HG03196 (cell line): ENCODE measurements around the gene RARA.
"Not testable (repeated sequence)": the region's sequence is repeated elsewhere in the genome, so short reads cannot be mapped to it uniquely, and the experiment has no call there.

Experiments used
- ATAC-seq: cut with Tn5 transposase; IDR thresholded peaks from one replicate; pipeline ENCODE4 v1.9.1; 2021; ENCODE audit not compliant: unreplicated experiment

The RARA gene

GRCh38 chr17:40355804-40356758 is 47.1 kb downstream of the RARA start:
- ATAC-seq = no peak

GRCh38 chr17:40356990-40357881 is 48.3 kb downstream of the RARA start:
- no peak for ATAC-seq

DNA sequence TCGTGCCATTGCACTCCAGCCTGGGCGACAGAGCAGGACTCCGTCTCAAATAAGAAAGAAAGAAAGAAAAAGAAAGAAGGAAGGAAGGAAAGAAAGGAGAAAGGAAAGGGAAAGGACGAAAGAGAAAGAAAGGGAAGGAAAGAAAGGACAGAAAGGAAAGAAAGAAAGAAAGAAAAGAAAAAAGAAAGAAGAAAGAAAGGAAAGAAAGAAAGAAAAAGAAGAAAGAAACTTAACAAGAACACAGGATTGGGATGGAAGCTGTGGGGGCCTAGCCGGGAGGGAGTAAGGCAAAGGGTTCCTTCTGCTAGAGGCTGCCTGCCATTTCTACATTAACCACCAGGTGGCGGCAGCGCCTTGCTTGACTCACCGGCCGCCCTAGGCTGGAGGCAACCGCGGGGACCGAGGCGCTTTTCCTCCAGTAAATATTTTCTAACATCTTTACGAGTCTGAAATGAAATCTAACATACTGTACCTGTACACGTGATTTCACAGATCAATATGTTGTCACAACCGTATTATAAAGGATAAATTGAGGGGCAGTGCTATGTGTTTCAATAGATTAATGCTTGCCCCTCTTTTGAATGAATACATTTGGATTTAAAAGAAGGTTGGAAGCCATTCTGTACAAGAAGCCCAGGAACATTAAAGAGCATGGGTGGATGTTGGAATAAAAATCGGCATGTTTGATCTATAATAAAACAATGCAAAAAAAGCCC is 49.5 kb downstream of the RARA start:
- peak; percentile 49 for ATAC-seq

DNA sequence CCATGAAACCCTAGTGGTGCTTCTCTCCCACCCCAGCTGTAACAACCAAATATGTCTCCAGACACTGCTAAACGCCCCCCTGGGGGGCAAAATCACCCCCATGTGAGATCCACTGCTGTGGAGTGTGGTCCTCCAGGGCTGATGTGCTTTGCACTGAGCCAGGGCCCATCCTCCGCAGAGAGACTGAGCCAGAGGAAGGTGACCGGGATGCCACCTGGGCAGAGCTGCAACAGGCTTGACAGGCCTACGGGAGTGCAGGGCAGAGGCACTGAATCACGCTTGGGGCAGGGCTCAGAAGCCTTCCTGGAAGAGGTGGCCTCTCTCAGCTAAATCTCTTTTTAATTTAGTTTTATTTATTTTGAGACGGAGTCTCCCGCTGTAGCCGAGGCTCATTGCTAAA is 51.1 kb downstream of the RARA start:
- no peak for ATAC-seq

DNA sequence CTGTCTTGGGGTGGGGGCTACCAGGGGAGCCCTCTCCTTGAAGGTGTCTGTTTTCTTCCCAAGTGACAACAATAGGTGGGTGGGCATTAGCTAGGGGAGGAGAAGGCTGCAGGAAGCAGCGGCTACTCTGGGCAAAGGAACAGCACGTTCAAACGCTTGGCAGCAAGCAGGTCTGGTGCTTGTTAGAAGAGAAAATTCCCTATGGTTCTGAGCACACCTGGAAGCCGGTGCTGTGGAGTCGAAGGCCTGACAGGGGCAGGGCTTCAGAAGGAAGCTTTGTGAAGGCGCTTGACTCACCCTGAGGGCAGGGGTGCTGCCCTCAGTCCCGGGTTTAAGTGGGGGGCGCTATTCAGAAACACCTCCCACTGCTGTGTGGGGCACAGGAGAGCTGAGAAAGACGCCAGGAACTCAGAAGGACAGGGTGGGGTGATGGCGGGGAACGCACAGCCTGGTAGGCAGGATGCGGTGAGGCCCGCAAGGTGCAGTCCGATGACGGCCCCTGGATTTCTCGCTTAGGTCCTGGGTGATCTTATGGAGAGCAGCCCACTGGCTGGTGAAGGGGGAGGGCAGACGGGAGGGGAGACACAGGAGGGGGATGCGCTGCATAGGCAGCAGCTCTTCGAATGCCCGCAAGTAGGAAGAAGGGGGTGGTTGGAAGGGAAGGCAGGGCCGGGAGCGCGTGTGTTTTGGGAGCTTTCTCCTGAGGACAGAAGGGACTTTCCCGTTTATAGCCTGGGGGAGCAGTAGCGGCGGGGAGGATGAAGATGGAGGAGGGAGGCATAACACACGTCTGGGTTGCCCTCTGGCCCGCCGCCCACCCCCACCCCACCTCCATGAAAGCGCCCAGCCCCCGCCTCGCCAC is 52.3 kb downstream of the RARA start:
- no peak for ATAC-seq

DNA sequence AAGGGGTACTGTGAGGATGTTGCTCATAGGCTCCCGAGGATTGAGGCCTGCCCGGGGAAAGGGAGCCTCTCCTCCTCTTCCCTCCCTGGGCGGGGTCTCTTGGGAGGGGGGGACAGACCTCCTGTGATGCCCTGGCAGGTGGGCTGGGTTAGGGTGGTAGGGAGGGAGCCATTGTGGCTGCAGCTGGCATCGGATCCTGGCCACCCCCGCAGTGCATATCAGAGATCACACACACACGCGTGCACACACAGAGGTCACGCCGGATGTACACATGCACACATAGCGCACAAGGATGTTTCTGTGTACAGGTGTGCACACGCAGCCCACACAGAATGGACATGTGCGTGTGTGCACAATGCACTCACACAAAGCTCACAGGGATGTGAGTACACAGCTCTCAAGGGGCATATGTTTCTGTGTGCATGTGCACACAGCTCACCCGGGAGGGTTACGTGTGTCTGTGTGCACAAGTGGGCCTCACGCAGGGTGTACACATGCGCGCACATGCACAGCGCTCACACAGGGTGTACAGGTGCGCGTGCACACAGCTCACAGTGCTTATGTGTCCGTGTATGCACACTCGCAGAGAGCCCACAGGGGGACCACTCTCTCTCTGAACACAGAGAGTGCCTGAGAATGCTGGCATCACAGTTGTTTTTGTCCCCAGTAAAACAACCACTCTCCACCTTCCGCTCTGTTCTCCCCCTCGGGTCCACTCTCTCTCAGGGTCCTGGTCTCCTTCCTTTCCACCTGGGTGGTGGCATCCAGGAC is 53.1 kb downstream of the RARA start:
- ATAC-seq = peak; percentile 6

- peak; percentile 57 for ATAC-seq
Measured at GRCh38 chr17:40362696-40363110, 53.7 kb downstream of the RARA start.

- ATAC-seq = peak; percentile 16
Measured at GRCh38 chr17:40363111-40363827, 54.3 kb downstream of the RARA start.

DNA sequence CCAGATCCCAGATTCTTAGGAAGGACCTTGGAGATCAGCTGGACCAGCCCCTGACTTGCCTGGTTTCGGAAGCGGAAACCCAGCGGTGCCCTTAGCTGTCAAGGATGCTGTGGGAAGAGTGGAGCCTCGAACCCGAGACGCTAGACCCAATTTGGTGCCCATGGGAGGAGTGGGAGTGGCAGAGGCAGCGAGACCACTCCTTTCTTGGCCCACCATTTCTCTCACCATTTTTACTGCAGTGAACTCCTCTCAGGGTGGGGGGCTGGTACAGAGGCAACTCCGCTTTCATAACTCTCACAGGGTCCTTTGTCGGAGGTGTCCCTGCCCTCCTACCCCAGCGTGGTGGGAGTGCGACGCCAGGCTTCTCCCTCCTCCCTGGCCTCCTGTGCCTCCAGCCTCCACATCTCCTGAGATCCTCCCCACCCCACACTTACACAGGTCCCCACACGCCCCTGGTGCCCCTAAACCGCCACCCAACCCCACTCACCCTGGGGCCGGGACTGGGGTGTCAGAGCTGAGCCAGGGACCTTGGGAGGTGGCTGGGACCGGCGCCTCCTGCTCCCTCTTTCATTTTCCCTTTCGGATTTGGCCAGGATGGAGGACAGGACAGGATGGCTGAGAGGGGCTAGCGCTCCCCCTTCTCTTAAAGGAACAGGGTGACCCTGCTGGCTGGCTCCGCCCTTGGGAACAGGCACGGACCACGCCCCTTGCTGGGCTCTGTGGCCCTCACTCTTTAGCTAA is 55.3 kb downstream of the RARA start, which contains the start of gene GJD3:
Gene GJD3, minus strand, starts transcription at position 617 of the 741 bp plus-strand sequence. CDS start 922 bp downstream, outside the sequence.
- no peak for ATAC-seq

DNA sequence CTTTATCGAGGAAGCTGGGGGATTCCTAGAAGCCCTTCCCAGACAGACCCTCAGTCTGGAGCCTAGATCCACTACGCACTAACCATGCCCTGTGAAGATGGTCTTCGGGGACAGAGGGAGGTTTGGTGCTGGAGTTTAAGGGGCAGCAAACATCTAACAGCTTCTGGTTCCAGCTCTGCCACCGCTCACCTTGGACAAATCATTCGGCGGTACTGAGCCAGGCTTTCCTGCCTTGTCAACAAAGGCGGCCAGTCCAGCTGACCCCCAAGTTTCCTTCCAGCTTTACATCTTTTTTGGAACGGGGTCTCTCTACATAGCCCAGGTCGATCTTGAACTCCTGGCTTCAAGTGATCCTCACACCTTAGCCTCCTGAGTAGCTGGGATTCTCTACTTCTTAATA is 55.9 kb downstream of the RARA start:
- ATAC-seq = no peak

DNA sequence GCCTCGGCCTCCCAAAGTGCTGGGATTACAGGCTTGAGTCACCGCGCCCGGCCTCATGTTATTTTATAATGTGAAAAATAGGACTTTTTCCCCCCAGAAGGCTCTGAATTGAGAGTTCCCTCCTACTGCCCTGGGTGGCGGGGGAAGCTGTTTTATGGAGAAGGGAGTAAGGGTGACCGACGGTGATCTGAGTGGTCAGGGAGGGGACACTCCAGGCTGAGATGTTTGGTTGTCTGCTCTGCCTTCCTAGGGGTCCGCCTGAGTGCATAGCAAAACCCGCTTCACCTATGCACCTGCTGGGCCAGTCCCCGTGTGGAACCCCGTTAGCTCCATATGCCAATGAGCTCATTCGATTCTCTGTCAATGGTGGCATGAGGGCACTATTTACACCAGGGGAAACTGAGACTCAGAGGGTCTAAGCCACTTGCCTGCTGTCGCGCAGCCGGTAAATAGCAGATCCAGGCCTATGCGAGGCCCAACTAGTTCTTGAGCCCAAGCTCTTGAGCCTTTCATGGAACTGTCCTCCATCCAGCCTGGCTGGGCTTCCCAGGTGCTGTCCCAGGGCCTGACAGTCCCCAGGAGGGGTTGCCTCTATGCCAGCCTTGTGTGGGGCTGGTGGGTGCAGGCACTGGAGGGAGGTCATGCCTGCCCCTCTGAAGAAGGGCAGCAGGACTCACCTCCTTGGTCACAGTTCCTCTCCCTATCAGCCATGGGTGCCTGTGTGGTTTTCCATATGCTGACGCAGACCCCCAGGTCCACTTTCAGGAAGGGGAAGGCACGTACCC is 57.3 kb downstream of the RARA start:
- ATAC-seq = no peak

- no peak for ATAC-seq
Measured at GRCh38 chr17:40366861-40367518, 58.0 kb downstream of the RARA start.

- ATAC-seq = not testable (repeated sequence)
Measured at GRCh38 chr17:40367728-40368127, 58.7 kb downstream of the RARA start.

DNA sequence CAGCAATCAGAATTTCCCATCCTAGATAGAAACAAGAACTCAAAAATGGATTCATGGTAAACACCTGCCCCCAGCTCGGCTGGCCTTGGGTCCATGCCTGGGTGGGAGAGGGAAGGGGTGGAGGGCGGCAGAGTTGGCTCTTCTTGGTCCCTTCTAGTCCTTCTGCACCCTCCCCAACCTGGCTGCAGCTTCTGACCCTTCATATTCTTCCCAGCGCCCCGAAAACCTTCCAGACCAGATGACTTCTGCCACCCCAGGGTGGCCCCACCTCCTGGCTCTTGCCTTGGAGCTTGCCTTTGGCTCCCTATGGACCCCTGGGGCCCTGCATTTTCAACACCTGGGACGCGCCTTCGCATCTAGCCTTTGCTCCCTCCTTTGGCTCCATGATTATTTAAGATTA is 60.9 kb downstream of the RARA start:
- ATAC-seq = no peak

DNA sequence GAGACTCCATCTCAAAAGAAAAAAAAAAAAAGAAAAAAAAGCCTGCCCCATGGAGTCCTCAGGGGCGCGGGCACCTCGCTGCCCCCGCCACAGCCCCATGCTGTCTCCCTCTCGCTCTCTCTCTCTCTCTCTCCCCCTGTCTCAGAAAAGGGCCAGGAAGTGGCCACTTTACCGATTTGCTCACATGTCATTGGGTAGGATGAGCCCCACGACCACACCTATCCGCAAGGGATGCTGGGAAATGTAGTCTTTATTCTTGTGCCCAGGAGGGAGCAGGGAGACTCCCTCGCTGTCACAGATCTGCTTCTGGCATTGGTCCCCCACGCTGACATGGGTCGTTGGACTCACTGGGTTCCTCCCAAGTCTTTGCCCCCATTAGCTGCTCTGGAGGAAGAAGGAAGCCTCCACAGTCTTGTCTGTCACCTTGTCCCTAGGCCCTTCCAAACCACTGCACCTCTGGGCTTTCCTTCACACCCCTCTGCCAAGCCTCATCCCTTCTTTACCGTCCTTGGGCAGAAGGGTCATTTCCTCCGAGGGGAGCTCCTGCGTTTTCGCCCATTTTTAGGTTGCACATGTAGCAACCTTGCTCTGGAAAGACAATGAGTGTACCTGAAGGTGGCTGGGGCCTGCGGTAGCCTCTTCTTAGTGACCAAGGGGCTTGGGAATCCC is 62.4 kb downstream of the RARA start:
- no peak for ATAC-seq

DNA sequence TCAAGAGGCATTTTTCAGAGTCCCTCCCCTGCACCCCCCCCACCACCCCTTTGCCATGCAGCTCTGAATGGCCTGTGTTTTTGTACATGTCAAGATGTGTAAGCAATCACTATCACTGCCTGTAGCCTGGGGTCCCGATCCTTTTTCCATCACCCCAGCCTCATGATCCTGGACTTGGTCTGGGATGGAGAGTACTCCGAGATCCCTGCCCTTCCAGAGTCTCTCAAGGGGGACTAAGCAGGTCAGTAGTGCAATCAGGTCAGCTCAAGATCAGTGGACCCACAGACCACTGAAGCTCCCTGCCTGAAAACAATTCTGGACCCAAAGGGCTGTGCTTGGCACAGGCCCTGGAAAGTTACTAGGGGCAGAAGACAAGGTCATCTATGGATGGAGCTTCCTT is 63.1 kb downstream of the RARA start:
- no peak for ATAC-seq
